HT-29 (cell line): ENCODE measurements around the gene FAM114A2. TPM values are rescaled to one million over a fixed set of nuclear protein-coding genes. Genes with fewer than 3 reads are reported as not detected.
"Not testable (repeated sequence)": the region's sequence is repeated elsewhere in the genome, so short reads cannot be mapped to it uniquely, and the experiment has no call there.

Experiments
- DNase-seq: peaks from one replicate; pipeline ENCODE4 v3.0.0-alpha.2; 2015; ENCODE audit warnings: low spot score
- total RNA-seq: library from RNA; depleted of rRNA; stranded (reverse); fragments of >200 nt; shearing (Covaris generic); gene quantifications from 2 replicates; pipeline ENCODE4 v1.2.3, GENCODE V29; 2014

Gene FAM114A2
- total RNA-seq, 1 experiment from 2014 or later, result 5.8 TPM

GRCh38 chr5:154049636-154050035 is 10.9 kb upstream of the FAM114A2 start:
- DNase-seq, result no peak

GRCh38 chr5:154047324-154047723 is 8.6 kb upstream of the FAM114A2 start:
- no peak for DNase-seq

DNA sequence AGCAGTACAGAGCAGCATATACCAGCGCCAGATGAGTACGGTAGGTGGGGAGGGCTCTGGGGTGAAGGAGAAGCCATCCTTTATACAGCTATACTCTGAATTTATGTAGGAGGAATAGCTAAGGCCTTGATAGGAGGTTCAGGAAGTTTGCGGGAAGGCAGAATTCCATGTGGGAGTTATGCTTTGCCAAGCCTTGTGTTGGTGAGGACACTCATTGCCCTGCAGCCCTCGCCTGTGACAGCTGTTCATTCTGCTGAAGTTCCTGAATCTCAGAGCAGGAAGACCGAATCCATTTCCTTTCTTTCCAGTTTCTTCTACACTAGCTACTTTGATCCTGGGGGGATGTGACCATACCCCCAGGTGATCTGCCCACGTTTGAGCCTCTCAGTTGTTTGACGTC is 7.8 kb upstream of the FAM114A2 start:
- no peak for DNase-seq

- no peak for DNase-seq
Measured at GRCh38 chr5:154044581-154044980, 5.9 kb upstream of the FAM114A2 start.

DNA sequence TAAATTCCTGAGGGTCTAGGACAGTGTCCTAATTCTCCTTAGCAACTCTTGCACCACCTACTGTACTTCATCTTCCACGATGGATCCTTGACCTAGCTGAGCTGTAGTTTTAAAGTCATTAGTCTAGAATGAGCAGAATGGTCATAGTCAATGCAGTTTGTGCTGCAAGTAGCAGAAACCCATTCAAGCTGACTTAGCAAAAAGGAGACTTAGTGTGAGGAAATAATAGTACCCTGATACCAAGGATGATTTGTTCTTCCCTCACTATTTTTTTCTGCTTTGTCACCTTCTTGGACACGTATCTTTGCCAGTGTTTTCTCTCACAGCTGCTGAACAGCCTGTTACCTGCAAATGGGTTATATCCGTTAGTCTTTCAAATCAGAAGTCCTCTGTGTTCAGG is 5.4 kb upstream of the FAM114A2 start:
- DNase-seq, result no peak

GRCh38 chr5:154042766-154043165 is 4.1 kb upstream of the FAM114A2 start:
- DNase-seq, result no peak

- DNase-seq, result no peak
Measured at GRCh38 chr5:154039458-154039829, 734 bp upstream of the FAM114A2 start.

DNA sequence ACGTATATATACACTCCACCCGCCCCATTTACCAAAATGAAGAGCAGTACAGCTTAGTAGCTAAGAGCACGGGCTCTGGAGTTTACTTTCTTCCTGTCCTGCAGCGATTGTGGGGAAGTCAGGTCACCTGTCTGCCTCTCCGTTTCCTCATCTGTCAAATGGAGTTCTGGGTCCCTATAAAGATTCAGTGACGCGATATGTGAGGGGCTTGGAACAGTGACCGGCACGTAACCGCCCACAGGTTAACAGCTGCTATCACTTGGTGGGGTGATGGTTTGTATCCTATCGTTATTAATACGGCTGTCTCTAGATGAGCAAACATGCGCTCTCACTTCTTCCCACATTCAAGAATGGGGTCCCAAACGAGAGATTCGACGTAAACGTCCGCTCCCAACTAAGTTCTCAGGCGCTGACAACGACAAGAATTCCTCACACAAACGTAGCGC is 426 bp downstream of the FAM114A2 start:
- DNase-seq, result peak; percentile 68

- no peak for DNase-seq
Measured at GRCh38 chr5:154034944-154035343, 3.8 kb downstream of the FAM114A2 start.

GRCh38 chr5:154031937-154032489 is 6.7 kb downstream of the FAM114A2 start:
- DNase-seq, result no peak

DNA sequence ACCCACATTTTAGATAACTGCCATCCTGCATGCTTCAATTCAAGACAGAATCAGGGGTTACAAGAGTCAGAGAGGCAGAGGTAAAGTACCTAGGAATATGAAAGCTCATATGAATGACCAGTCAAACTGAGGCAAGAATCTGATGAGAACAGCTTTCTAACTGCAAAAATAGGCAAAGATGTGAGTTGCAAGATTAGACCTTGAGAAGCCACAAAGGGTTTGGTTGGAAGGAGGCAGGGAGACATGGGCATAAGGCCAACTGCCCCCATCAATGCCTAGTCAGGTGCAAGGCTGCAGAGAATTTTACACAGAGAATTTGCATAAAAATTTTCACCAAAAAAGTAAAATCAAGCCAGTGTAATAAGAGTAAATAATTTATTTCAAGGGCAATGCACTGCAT is 12.8 kb downstream of the FAM114A2 start:
- DNase-seq, result no peak

DNA sequence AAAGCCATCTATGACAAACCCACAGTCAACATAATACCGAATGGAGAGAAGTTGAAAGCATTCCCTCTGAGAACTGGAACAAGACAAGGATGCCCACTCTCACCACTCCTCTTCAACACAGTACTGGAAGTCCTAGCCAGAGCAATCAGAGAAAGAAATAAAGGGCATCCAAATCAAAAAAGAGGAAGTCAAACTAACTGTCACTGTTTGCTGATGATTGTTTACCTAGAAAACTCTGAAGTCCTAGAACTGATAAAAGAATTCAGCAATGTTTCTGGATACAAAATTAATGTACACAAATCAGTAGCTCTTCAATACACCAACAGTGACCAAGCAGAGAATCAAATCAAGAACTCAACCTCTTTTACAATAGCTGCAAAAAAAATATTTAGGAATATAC is 19.8 kb downstream of the FAM114A2 start:
- DNase-seq, result not testable (repeated sequence)

DNA sequence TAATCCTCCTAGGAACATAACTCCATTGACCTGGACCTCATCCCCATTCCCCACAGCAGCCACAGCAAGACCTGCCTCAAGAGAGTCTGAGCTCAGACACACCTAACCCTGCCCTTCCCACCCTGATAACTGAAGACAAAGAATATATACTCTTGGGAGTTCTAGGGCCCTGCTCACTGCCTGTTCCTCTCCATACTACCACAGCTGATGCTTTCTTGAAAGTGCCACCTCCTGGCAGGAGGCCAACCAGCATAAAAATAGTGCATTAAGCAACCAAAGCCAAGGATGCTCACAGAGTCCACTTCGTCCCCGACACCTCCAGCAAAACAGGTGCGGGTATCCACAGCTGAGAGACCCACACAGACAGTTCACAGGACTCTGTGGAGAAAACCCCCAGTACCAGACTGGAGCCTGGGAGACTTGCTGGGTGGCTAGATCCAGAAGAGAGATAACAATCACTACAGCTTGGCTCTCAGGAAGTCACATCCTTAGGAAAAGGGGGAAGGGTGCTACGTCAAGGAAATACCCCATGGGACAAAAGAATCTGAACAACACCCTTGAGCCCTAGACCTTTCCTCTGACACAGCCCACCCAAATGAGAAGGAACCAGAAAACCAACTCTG is 23.5 kb downstream of the FAM114A2 start:
- DNase-seq, result no peak

DNA sequence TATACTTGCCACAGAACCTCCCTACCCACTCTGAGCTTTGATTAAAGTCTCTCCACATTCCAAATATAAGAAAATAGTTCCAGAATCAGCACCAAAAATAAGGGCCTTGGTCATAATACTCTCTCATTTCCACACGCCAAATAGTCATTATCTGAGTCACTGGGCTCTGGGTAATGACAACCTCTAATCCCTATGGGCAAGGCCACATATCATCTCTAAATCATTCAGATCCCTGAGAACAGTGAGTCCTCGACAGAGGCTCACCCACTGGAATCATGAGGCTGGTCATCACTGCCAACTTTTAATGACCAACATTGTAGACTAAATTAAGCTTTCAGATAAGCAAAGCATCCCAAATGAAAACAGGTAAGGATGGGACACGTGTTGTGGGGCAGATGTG is 28.1 kb downstream of the FAM114A2 start:
- DNase-seq, result no peak

DNA sequence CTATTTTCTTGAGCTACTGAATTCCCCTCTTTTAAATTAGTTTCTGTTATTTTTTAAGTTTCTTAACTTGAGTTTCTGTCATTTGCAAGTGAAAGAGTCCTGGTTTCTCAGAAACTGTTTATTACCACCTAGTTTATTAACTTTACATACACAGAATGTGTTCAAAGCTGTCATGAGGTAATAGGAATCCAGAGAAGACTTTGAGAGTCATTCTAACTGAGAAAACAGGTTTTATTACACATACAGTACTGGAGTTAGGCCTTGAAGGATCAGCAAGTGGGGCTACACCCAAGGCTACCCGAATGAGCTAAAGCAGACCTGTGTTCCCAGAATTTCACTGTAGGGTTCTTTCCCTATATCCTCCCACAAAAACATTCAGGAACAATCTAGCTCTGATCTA is 33.1 kb downstream of the FAM114A2 start:
- no peak for DNase-seq

GRCh38 chr5:154002511-154003020 is 36.1 kb downstream of the FAM114A2 start:
- no peak for DNase-seq

GRCh38 chr5:154002093-154002492 is 36.6 kb downstream of the FAM114A2 start:
- DNase-seq, result no peak

DNA sequence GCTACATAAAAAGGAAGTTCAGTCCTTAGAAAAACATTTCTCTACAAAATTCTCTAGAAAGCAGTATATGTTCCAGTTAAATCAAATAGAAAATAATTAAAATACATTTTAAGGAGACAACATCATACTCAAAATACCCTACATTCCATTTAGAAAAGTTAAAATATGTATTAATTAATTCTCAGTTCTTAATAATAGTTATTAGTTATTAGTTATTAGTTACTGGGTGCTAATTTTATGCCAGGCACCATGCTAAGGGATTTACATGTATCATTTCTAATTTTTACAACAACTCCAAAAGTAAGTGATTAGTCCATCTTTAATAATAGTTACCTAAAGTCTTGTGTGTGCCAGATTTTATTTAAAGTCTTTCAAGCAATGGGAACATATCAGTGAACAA is 38.0 kb downstream of the FAM114A2 start:
- no peak for DNase-seq

DNA sequence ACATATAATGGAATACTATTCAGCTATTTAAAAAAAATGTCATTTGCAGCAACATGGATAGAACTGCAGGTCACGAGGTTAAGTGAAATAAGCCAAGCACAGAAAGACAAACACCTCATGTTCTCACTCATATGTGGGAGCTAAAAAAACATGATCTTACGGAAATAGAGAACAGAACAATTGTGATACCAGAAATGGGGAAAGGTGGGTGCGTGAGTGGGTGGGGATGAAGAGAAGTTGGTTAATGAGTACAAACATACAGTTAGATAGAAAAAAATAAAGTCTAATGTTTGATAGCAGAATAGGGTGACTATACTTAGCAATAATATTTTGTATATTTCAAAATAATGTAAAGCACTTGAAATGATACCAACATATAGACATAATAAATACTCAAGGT is 38.7 kb downstream of the FAM114A2 start:
- DNase-seq, result no peak

GRCh38 chr5:153998768-153999167 is 39.9 kb downstream of the FAM114A2 start:
- no peak for DNase-seq

DNA sequence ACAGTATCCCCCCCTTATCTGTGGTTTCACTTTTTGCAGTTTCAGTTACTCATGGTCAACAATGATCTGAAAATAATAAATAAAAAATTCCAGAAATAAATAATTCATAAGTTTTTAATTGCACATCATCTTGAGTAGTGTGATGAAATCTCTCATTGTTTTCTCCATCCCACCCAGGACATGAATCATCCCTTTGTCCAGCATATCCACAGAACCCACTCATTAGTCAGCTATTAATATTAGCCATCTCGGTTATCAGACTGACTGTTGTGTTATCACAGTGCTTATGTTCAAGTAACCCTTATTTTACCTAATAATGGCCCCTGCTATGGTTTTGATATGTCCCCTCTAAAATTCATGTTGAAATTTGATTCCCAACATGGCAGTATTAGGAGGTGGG is 40.7 kb downstream of the FAM114A2 start:
- no peak for DNase-seq

- DNase-seq, result no peak
Measured at GRCh38 chr5:153991168-153991567, 47.5 kb downstream of the FAM114A2 start.

DNA sequence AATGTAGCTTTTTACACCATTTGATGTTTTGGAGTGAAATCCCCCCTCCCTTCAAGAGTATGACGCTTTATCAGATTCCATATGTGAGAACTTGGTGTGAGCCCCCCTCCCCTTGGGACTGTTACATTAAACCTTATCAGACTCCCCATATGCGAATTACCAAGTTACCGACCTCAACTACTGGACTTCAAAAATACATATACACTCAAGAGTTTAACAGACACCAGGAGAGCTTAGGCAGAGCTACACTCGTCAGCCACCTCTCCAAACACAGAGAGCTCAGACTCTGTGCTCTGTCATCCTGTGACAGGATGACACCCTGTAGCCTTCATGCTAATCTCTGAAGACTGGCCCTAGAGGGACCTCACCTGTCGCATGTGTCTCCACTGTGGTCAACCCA is 50.2 kb downstream of the FAM114A2 start:
- DNase-seq, result no peak

GRCh38 chr5:153987301-153987700 is 51.4 kb downstream of the FAM114A2 start:
- peak; percentile 59 for DNase-seq
